HepG2 (cell line): ENCODE measurements around the gene PHTF2. TPM values are rescaled to one million over a fixed set of nuclear protein-coding genes. Genes with fewer than 3 reads are reported as not detected.

Experiments used
- ATAC-seq: fragments of 200-7000 bp; cut with Tn5 transposase; 3 replicates; pipeline ENCODE4 v1.9.1; 2020; ENCODE audit warnings: mild to moderate bottlenecking, moderate library complexity
- BruUV-seq: library from RNA; stranded (reverse); fragments of 400-500 nt; replicated peaks from 2 replicates; lab custom pipeline; 2021; lab: Mats Ljungman, UMichigan
- CTCF ChIA-PET: fragments of 300-600 bp; formaldehyde crosslinking; extraction: SDS; loops from one replicate; lab custom pipeline; 2021; ENCODE audit warnings: low total read pairs, inconsistent platforms, low intra/inter-chr PET ratio; lab: Yijun Ruan, JAX
- POLR2A ChIA-PET: fragments of 350-600 bp; sonication (Branson Sonifier 250); formaldehyde crosslinking; loops from one replicate; lab custom pipeline; 2020; ENCODE audit warnings: antibody characterized with exemption, inconsistent platforms; lab: Yijun Ruan, JAX
- DNase-seq: peaks from one replicate; pipeline ENCODE4 v3.0.0-alpha.2; 2015; ENCODE audit warnings: low spot score
- FAIRE-seq: peaks from 3 replicates; lab custom pipeline; 2011; peaks lifted over from hg19 to GRCh38; lab: Jason Lieb, UNC
- H2AFZ ChIP-seq: one replicate; pipeline ENCODE4 v1.6.1; 2011; ENCODE audit warnings: low read length, inconsistent platforms
- H3K27ac ChIP-seq: fragments of 300-600 bp; 3 replicates; pipeline ENCODE4 v1.8.0; 2011; ENCODE audit warnings: mixed run types, mild to moderate bottlenecking, mixed read lengths, low read length, inconsistent platforms; ENCODE audit not compliant: insufficient read depth; ENCODE audit errors: extremely low read length
- H3K27me3 ChIP-seq, 2 experiments: fragments of 200-600 bp in 1 of 2; 2 replicates in 1 of 2; 3 replicates in 1 of 2; pipeline versions ENCODE4 v1.6.0 to v1.8.0; 2011; ENCODE audit warnings: low read length in 2 of 2, mild to moderate bottlenecking in 2 of 2, moderate library complexity in 2 of 2, inconsistent platforms in 1 of 2; ENCODE audit not compliant: insufficient read depth in 2 of 2, control insufficient read depth in 1 of 2
- H3K36me3 ChIP-seq, 2 experiments: fragments of 200-600 bp in 1 of 2; replicated peaks in 1 of 2; 2 replicates in 1 of 2; 3 replicates in 1 of 2; pipeline versions ENCODE4 v1.5.1 to v1.8.0; 2011; ENCODE audit warnings: low read length in 2 of 2, inconsistent platforms in 1 of 2; ENCODE audit not compliant: insufficient read depth in 2 of 2, control insufficient read depth in 1 of 2
- H3K4me1 ChIP-seq: 2 replicates; pipeline ENCODE4 v1.5.1; 2012; ENCODE audit warnings: low read length, inconsistent platforms; ENCODE audit not compliant: insufficient read depth
- H3K4me2 ChIP-seq: 2 replicates; pipeline ENCODE4 v1.6.0; 2011; ENCODE audit warnings: low read depth, low read length, inconsistent platforms
- H3K4me3 ChIP-seq, 3 experiments: fragments of 200-600 bp in 1 of 3; sonication (generic), shearing (Covaris generic) in 1 of 3; replicated peaks in 1 of 3; 2 replicates each; pipeline ENCODE4 v1.5.1; 2011 to 2016; ENCODE audit warnings: low read length in 3 of 3, inconsistent platforms in 2 of 3, low read depth in 2 of 3, mild to moderate bottlenecking in 2 of 3, control low read depth in 1 of 3, mixed read lengths in 1 of 3; ENCODE audit not compliant: insufficient read depth in 1 of 3
- H3K79me2 ChIP-seq: one replicate; pipeline ENCODE4 v1.6.1; 2011; ENCODE audit warnings: low read length, inconsistent platforms; ENCODE audit not compliant: insufficient read depth
- H3K9ac ChIP-seq: 2 replicates; pipeline ENCODE4 v1.6.0; 2011; ENCODE audit warnings: mild to moderate bottlenecking, low read depth, low read length, inconsistent platforms; ENCODE audit not compliant: insufficient read depth
- H3K9me3 ChIP-seq: 2 replicates; pipeline ENCODE4 v1.5.1; 2012; ENCODE audit warnings: mild to moderate bottlenecking, low read length
- H4K20me1 ChIP-seq: 2 replicates; pipeline ENCODE4 v1.6.0; 2011; ENCODE audit warnings: inconsistent platforms, mild to moderate bottlenecking, low read length, moderate library complexity; ENCODE audit not compliant: insufficient read depth
- FOXA3 ChIP-seq: IDR thresholded peaks from 2 replicates; pipeline ENCODE4 v1.6.1; 2016; ENCODE audit warnings: missing genetic modification reagents, missing compliant biosample characterization
- MATR3 ChIP-seq: sonication (generic); formaldehyde crosslinking; IDR thresholded peaks from 2 replicates; pipeline ENCODE4 v1.4.0; 2020; ENCODE audit warnings: missing genetic modification reagents
- NFE2 ChIP-seq: sonication (generic); formaldehyde crosslinking; IDR thresholded peaks from 2 replicates; pipeline ENCODE4 v1.4.0; 2020; ENCODE audit warnings: missing genetic modification reagents
- SOX13 ChIP-seq, 3 experiments: fragments of 450-650 bp in 1 of 3; sonication (generic) in 1 of 3; formaldehyde crosslinking in 1 of 3; IDR thresholded peaks in 2 of 3; conservative IDR thresholded peaks in 1 of 3; 2 replicates each; pipeline versions ENCODE4 v1.5.0 to v1.6.1; 2016 to 2020; ENCODE audit warnings: antibody characterized with exemption in 1 of 3, mild to moderate bottlenecking in 1 of 3, missing compliant biosample characterization in 1 of 3, missing genetic modification reagents in 1 of 3, moderate library complexity in 1 of 3
- SP1 ChIP-seq, 2 experiments: fragments of 450-650 bp in 1 of 2; sonication (generic) in 1 of 2; formaldehyde crosslinking in 1 of 2; IDR thresholded peaks; 2 replicates each; pipeline versions ENCODE4 v1.4.0 to v1.6.1; 2016 to 2020; ENCODE audit warnings: missing genetic modification reagents in 1 of 2
- SP140L ChIP-seq: sonication (generic); formaldehyde crosslinking; IDR thresholded peaks from 2 replicates; pipeline ENCODE4 v1.4.0; 2020; ENCODE audit warnings: missing genetic modification reagents, borderline replicate concordance
- SRSF1 ChIP-seq: fragments of 200-400 bp; formaldehyde crosslinking; optimal IDR thresholded peaks from 2 replicates; pipeline ENCODE3; 2017; ENCODE audit warnings: mild to moderate bottlenecking, low read depth, low read length, moderate library complexity
- ZNF496 ChIP-seq: sonication (generic); formaldehyde crosslinking; IDR thresholded peaks from 2 replicates; pipeline ENCODE4 v1.8.1; 2023; ENCODE audit warnings: mild to moderate bottlenecking, moderate library complexity, missing genetic modification reagents; ENCODE audit not compliant: insufficient replicate concordance
- ZNF607 ChIP-seq: sonication (generic); formaldehyde crosslinking; IDR thresholded peaks from 2 replicates; pipeline ENCODE4 v1.5.1; 2020; ENCODE audit warnings: missing genetic modification reagents, mild to moderate bottlenecking, borderline replicate concordance
- ZNF879 ChIP-seq: sonication (generic); formaldehyde crosslinking; IDR thresholded peaks from 2 replicates; pipeline ENCODE4 v1.8.1; 2023; ENCODE audit warnings: missing genetic modification reagents
- ZNF883 ChIP-seq: sonication (generic); formaldehyde crosslinking; IDR thresholded peaks from 2 replicates; pipeline ENCODE4 v1.5.1; 2020; ENCODE audit warnings: mild to moderate bottlenecking, missing genetic modification reagents; ENCODE audit errors: not compliant biosample characterization
- WGBS: methylation state at CpG from one replicate; pipeline ENCODE4 v1.1.6; 2017; ENCODE audit warnings: low lambda C conversion rate; 5-methylcytosine and 5-hydroxymethylcytosine counted together
- in situ Hi-C: cut with HindIII; loops from 2 replicates; pipeline ENCODE4 v1.10.0; 2017; ENCODE audit warnings: low pct_unique_long_range_greater_than_20kb; ENCODE audit not compliant: extremely low pct_ligation_motif_present
- intact Hi-C: fragments of 100-400 bp; cut with micrococcal nuclease; formaldehyde crosslinking; loops from one replicate; pipeline ENCODE4 v1.10.0; 2022; ENCODE audit not compliant: unreplicated experiment
- polyA plus RNA-seq, 8 experiments: library from polyadenylated mRNA; depleted of rRNA in 3 of 8; stranded (reverse) in 7 of 8; unstranded in 1 of 8; fragments of >200 nt; fragmentation: Illumina TruSeq in 4 of 8; extraction: Trizol in 4 of 8; gene quantifications; 2 replicates each; pipeline versions ENCODE4 v1.2.1 to v1.2.3, GENCODE V29; 2011 to 2016; ENCODE audit warnings: low read depth in 4 of 8, missing spikeins in 1 of 8, mixed read lengths in 1 of 8; ENCODE audit not compliant: insufficient read depth in 1 of 8
- total RNA-seq, 5 experiments: library from RNA; depleted of rRNA; stranded (reverse); fragments of >200 nt; fragmentation: Illumina TruSeq; extraction: Trizol; gene quantifications; 2 replicates each; pipeline ENCODE4 v1.2.3, GENCODE V29; 2016; ENCODE audit warnings: low read depth in 1 of 5
- TF ChIP-seq, protein P1 (sequence below): sonication (generic); IDR thresholded peaks from 2 replicates; pipeline ENCODE4 v1.6.1; 2016; ENCODE audit warnings: low read depth, borderline replicate concordance
- TF ChIP-seq, protein P2 (sequence below): sonication (generic); formaldehyde crosslinking; IDR thresholded peaks from 2 replicates; pipeline ENCODE4 v1.5.1; 2020; ENCODE audit warnings: mild to moderate bottlenecking, missing genetic modification reagents, borderline replicate concordance
- TF ChIP-seq, protein P3 (sequence below): sonication (generic); formaldehyde crosslinking; IDR thresholded peaks from 2 replicates; pipeline ENCODE4 v1.4.0; 2020; ENCODE audit warnings: missing genetic modification reagents

PHTF2 gene
- total and polyA plus RNA-seq, 2 of the 13 experiments (the other 11 are each of a cell fraction or from before 2014, with no cell fraction given), result 7.4 to 10.2 TPM

DNA sequence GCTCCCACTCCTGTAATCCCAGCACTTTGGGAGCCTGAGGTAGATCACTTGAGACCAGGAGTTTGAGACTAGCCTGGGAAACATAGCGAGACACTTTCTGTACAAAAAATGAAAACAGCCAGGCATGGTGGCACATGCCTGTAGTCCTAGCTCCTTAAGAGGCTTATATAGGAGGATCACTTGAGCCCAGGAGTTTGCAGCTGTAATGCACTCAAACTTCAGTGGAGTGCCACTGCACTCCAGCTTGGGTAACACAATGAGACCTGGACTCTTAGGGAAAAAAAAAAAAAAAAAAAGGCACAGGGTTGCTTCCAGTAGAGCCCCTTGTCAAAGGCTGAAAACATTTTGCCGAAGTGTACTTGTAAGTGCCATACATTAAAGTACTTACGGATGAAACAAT, 195.3 kb downstream of the PHTF2 start:
- Histone ChIP-seq H4K20me1 (no peaks in the 10 kb centered on the region), H3K27me3 (peaks cover 2 to 6% of the 10 kb centered on the region in 2 experiments; a peak in 3 of 5 replicates), H2AFZ (no peak overlapping the region), H3K36me3 (no peaks in the 10 kb centered on the region), H3K4me2 (no peak overlapping the region), H3K9me3 (no peaks in the 10 kb centered on the region), H3K27ac (no peak overlapping the region), H3K4me1 (no peaks in the 10 kb centered on the region), H3K9ac (no peak overlapping the region), H3K4me3 (no peak overlapping the region), H3K79me2 (no peaks in the 10 kb centered on the region)
- no peak for DNase-seq
- WGBS, result 39% methylated on average over 3 of the region's 3 CpGs
- ChIA-PET CTCF (no interaction called here), POLR2A (no interaction called here)
- intact Hi-C loops (no loop called here), in situ Hi-C loops (no loop called here)
- BruUV-seq, result no TSS peak
- FAIRE-seq, result no peak
- no peak for ATAC-seq
- TF ChIP-seq ZNF883 (CRISPR knock-in tag) (no peak), NFE2 (CRISPR knock-in tag) (no peak), ZNF496 (CRISPR knock-in tag) (no peak), SP140L (CRISPR knock-in tag) (no peak), ZNF879 (CRISPR knock-in tag) (no peak), MATR3 (no peak), SRSF1 (no peak), FOXA3 (CRISPR knock-in tag) (no peak), SOX13 (IDR thresholded peaks at IDR 0.05) (no peak), SOX13 (CRISPR knock-in tag; conservative IDR thresholded peaks at IDR 0.05 in 1 of 2, IDR thresholded peaks at IDR 0.05 in 1 of 2) (no peak), ZNF607 (no peak), SP1 (IDR thresholded peaks at IDR 0.05) (no peak), SP1 (CRISPR knock-in tag; IDR thresholded peaks at IDR 0.05) (no peak)
- TF ChIP-seq, protein P1, sequence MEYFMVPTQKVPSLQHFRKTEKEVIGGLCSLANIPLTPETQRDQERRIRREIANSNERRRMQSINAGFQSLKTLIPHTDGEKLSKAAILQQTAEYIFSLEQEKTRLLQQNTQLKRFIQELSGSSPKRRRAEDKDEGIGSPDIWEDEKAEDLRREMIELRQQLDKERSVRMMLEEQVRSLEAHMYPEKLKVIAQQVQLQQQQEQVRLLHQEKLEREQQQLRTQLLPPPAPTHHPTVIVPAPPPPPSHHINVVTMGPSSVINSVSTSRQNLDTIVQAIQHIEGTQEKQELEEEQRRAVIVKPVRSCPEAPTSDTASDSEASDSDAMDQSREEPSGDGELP, result no peak
- TF ChIP-seq, protein P2, sequence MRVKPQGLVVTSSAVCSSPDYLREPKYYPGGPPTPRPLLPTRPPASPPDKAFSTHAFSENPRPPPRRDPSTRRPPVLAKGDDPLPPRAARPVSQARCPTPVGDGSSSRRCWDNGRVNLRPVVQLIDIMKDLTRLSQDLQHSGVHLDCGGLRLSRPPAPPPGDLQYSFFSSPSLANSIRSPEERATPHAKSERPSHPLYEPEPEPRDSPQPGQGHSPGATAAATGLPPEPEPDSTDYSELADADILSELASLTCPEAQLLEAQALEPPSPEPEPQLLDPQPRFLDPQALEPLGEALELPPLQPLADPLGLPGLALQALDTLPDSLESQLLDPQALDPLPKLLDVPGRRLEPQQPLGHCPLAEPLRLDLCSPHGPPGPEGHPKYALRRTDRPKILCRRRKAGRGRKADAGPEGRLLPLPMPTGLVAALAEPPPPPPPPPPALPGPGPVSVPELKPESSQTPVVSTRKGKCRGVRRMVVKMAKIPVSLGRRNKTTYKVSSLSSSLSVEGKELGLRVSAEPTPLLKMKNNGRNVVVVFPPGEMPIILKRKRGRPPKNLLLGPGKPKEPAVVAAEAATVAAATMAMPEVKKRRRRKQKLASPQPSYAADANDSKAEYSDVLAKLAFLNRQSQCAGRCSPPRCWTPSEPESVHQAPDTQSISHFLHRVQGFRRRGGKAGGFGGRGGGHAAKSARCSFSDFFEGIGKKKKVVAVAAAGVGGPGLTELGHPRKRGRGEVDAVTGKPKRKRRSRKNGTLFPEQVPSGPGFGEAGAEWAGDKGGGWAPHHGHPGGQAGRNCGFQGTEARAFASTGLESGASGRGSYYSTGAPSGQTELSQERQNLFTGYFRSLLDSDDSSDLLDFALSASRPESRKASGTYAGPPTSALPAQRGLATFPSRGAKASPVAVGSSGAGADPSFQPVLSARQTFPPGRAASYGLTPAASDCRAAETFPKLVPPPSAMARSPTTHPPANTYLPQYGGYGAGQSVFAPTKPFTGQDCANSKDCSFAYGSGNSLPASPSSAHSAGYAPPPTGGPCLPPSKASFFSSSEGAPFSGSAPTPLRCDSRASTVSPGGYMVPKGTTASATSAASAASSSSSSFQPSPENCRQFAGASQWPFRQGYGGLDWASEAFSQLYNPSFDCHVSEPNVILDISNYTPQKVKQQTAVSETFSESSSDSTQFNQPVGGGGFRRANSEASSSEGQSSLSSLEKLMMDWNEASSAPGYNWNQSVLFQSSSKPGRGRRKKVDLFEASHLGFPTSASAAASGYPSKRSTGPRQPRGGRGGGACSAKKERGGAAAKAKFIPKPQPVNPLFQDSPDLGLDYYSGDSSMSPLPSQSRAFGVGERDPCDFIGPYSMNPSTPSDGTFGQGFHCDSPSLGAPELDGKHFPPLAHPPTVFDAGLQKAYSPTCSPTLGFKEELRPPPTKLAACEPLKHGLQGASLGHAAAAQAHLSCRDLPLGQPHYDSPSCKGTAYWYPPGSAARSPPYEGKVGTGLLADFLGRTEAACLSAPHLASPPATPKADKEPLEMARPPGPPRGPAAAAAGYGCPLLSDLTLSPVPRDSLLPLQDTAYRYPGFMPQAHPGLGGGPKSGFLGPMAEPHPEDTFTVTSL (CRISPR knock-in tag), result no peak
- TF ChIP-seq, protein P3, sequence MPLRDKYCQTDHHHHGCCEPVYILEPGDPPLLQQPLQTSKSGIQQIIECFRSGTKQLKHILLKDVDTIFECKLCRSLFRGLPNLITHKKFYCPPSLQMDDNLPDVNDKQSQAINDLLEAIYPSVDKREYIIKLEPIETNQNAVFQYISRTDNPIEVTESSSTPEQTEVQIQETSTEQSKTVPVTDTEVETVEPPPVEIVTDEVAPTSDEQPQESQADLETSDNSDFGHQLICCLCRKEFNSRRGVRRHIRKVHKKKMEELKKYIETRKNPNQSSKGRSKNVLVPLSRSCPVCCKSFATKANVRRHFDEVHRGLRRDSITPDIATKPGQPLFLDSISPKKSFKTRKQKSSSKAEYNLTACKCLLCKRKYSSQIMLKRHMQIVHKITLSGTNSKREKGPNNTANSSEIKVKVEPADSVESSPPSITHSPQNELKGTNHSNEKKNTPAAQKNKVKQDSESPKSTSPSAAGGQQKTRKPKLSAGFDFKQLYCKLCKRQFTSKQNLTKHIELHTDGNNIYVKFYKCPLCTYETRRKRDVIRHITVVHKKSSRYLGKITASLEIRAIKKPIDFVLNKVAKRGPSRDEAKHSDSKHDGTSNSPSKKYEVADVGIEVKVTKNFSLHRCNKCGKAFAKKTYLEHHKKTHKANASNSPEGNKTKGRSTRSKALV, result no peak
